CD8-positive, alpha-beta memory T cell (primary cell): ENCODE results near the gene SUSD2. TPM values are rescaled to one million over a fixed set of nuclear protein-coding genes. Genes with fewer than 3 reads are reported as not detected.
A peak's percentile ranks its signal among the peaks of the same experiment; 100 is the strongest.

Experiments
- CTCF ChIA-PET: fragments of 350-600 bp; sonication (Branson Sonifier 250); formaldehyde crosslinking; loops from one replicate; lab custom pipeline; 2021; ENCODE audit warnings: antibody characterized with exemption; lab: Charles Lee
- POLR2A ChIA-PET: fragments of 350-600 bp; sonication (Branson Sonifier 250); formaldehyde crosslinking; loops from one replicate; lab custom pipeline; 2021; ENCODE audit warnings: antibody characterized with exemption; lab: Charles Lee
- DNase-seq, 5 donors: peaks; one replicate each; pipeline versions ENCODE4 v3.0.0 to v3.0.0-alpha.2; 2020 to 2022; ENCODE audit warnings: mixed read lengths in 1 of 5
- H3K27ac ChIP-seq: one replicate; pipeline ENCODE4 v1.7.0; 2013; ENCODE audit warnings: low read depth, mild to moderate bottlenecking, low read length, moderate library complexity
- H3K27me3 ChIP-seq: 2 replicates; pipeline ENCODE4 v1.7.0; 2013; ENCODE audit warnings: low read length, mild to moderate bottlenecking; ENCODE audit not compliant: insufficient read depth, poor library complexity, severe bottlenecking
- H3K36me3 ChIP-seq: 2 replicates; pipeline ENCODE4 v1.7.0; 2013; ENCODE audit warnings: mild to moderate bottlenecking, low read length, moderate library complexity; ENCODE audit not compliant: insufficient read depth
- H3K4me1 ChIP-seq: 2 replicates; pipeline ENCODE4 v1.7.0; 2013; ENCODE audit warnings: mild to moderate bottlenecking, low read length, moderate library complexity; ENCODE audit not compliant: insufficient read depth
- H3K4me3 ChIP-seq: 2 replicates; pipeline ENCODE4 v1.7.0; 2013; ENCODE audit warnings: mild to moderate bottlenecking, low read length
- H3K9me3 ChIP-seq: 2 replicates; pipeline ENCODE4 v1.7.0; 2013; ENCODE audit warnings: mild to moderate bottlenecking, low read length
- H3K27ac Mint-ChIP-seq, 8 donors: one replicate each; pipeline ENCODE4 v1.8.0; 2020 to 2021; ENCODE audit warnings: mixed read lengths in 8 of 8, mild to moderate bottlenecking in 6 of 8, inconsistent platforms in 3 of 8, moderate library complexity in 3 of 8
- H3K27me3 Mint-ChIP-seq, 2 donors: one replicate each; pipeline ENCODE4 v1.8.0; 2020 to 2021; ENCODE audit warnings: mixed read lengths in 2 of 2, mild to moderate bottlenecking in 1 of 2, moderate library complexity in 1 of 2
- H3K36me3 Mint-ChIP-seq, 3 donors: one replicate each; pipeline ENCODE4 v1.8.0; 2020 to 2021; ENCODE audit warnings: mixed read lengths in 3 of 3, inconsistent platforms in 1 of 3, mild to moderate bottlenecking in 1 of 3
- H3K4me1 Mint-ChIP-seq, 3 donors: one replicate each; pipeline ENCODE4 v1.8.0; 2020 to 2021; ENCODE audit warnings: mixed read lengths in 3 of 3, inconsistent platforms in 1 of 3, mild to moderate bottlenecking in 1 of 3
- H3K4me3 Mint-ChIP-seq, 7 donors: one replicate each; pipeline ENCODE4 v1.8.0; 2020 to 2021; ENCODE audit warnings: mixed read lengths in 7 of 7, mild to moderate bottlenecking in 6 of 7, moderate library complexity in 4 of 7, inconsistent platforms in 2 of 7
- H3K9me3 Mint-ChIP-seq, 5 donors: one replicate each; pipeline ENCODE4 v1.8.0; 2020 to 2022; ENCODE audit warnings: mixed read lengths in 5 of 5, mild to moderate bottlenecking in 3 of 5, moderate library complexity in 2 of 5, inconsistent platforms in 1 of 5
- polyA plus RNA-seq: library from polyadenylated mRNA; unstranded; fragments of 300-500 nt; fragmentation: Illumina TruSeq; gene quantifications from one replicate; pipeline ENCODE4 v1.2.3, GENCODE V29; 2021
- total RNA-seq, 2 experiments: library from RNA; stranded (reverse); gene quantifications; one replicate each; pipeline ENCODE4 v1.2.3, GENCODE V29; 2021

SUSD2 gene
- total and polyA plus RNA-seq, 3 experiments from 2014 or later: 0.31 to 0.48 TPM; not detected in 1

- Mint-ChIP-seq H3K27ac (no peak overlapping the region), H3K4me3 (no peak overlapping the region), H3K36me3 (peaks cover 0 to 60% (median 0%) of the 10 kb centered on the region in 3 donors), H3K27me3 (no peaks in the 10 kb centered on the region), H3K9me3 (no peaks in the 10 kb centered on the region), H3K4me1 (no peaks in the 10 kb centered on the region)
- ChIA-PET CTCF (interaction anchor here (4.0 to 8.0 kb wide), 2 partner anchors 20 to 43 kb away, joined by 68 to 72 read pairs; no protein-coding TSS in a partner anchor), POLR2A (no interaction called here)
- H3K4me3 ChIP-seq: no peak overlapping the region
- no peaks in the 10 kb centered on the region for H3K4me1 ChIP-seq
- H3K36me3 ChIP-seq: peaks cover 14% of the 10 kb centered on the region
- no peaks in the 10 kb centered on the region for H3K27me3 ChIP-seq
- no peak for DNase-seq
- no peak overlapping the region for H3K27ac ChIP-seq
- H3K9me3 ChIP-seq: no peaks in the 10 kb centered on the region
Observed at GRCh38 chr22:24177045-24177444, 4.2 kb upstream of the SUSD2 start.

- H3K9me3 ChIP-seq: no peaks in the 10 kb centered on the region
- peaks cover 10% of the 10 kb centered on the region for H3K36me3 ChIP-seq
- no peak overlapping the region for H3K4me3 Mint-ChIP-seq
- peaks cover 0 to 56% (median 0%) of the 10 kb centered on the region in 3 donors for H3K36me3 Mint-ChIP-seq
- CTCF ChIA-PET: interaction anchor here (4.0 to 8.0 kb wide), 2 partner anchors 21 to 43 kb away, joined by 68 to 72 read pairs; no protein-coding TSS in a partner anchor
- DNase-seq: no peak
- no peaks in the 10 kb centered on the region for H3K27me3 ChIP-seq
- H3K4me3 ChIP-seq: no peak overlapping the region
- no peaks in the 10 kb centered on the region for H3K4me1 ChIP-seq
- H3K27me3 Mint-ChIP-seq: no peaks in the 10 kb centered on the region
- H3K4me1 Mint-ChIP-seq: no peaks in the 10 kb centered on the region
- POLR2A ChIA-PET: no interaction called here
- no peak overlapping the region for H3K27ac Mint-ChIP-seq
- no peak overlapping the region for H3K27ac ChIP-seq
- H3K9me3 Mint-ChIP-seq: no peaks in the 10 kb centered on the region
Observed at GRCh38 chr22:24177456-24177855, 3.8 kb upstream of the SUSD2 start.

GRCh38 chr22:24178021-24178431, 3.3 kb upstream of the SUSD2 start:
- peaks cover 0 to 51% (median 0%) of the 10 kb centered on the region in 3 donors for H3K36me3 Mint-ChIP-seq
- H3K27ac ChIP-seq: no peak overlapping the region
- no peaks in the 10 kb centered on the region for H3K27me3 ChIP-seq
- no peak overlapping the region for H3K4me3 Mint-ChIP-seq
- no peaks in the 10 kb centered on the region for H3K4me1 Mint-ChIP-seq
- no peaks in the 10 kb centered on the region for H3K4me1 ChIP-seq
- ChIA-PET CTCF (interaction anchor here (1.1 to 8.0 kb wide), 4 partner anchors 21 to 71 kb away, joined by 3 to 68 read pairs (median 3); no protein-coding TSS in a partner anchor), POLR2A (no interaction called here)
- peak overlapping the region in 1 of 8 donors; percentile 50 for H3K27ac Mint-ChIP-seq
- no peaks in the 10 kb centered on the region for H3K9me3 ChIP-seq
- no peak overlapping the region for H3K4me3 ChIP-seq
- H3K36me3 ChIP-seq: peaks cover 7% of the 10 kb centered on the region
- no peak for DNase-seq
- no peaks in the 10 kb centered on the region for H3K9me3 Mint-ChIP-seq
- H3K27me3 Mint-ChIP-seq: no peaks in the 10 kb centered on the region

- Mint-ChIP-seq H3K27ac (peak overlapping the region in 2 of 8 donors; percentile 19 to 29), H3K27me3 (no peaks in the 10 kb centered on the region)
- POLR2A ChIA-PET: interaction anchor here (0.7 kb wide), 1 partner anchor 21 kb away, joined by 3 read pairs; no protein-coding TSS in a partner anchor
Observed at GRCh38 chr22:24178502-24179440, 2.5 kb upstream of the SUSD2 start.

GRCh38 chr22:24179478-24180210, 1.6 kb upstream of the SUSD2 start:
- peaks cover 7% of the 10 kb centered on the region for H3K36me3 ChIP-seq
- POLR2A ChIA-PET: interaction anchor here (0.7 kb wide), 1 partner anchor 22 kb away, joined by 3 read pairs; no protein-coding TSS in a partner anchor
- no peaks in the 10 kb centered on the region for H3K4me1 ChIP-seq
- CTCF ChIA-PET: interaction anchor here (0.9 to 1.3 kb wide), 5 partner anchors 10 to 56 kb away, joined by 3 to 5 read pairs (median 3); no protein-coding TSS in a partner anchor
- Mint-ChIP-seq H3K36me3 (peaks cover 0 to 40% (median 0%) of the 10 kb centered on the region in 3 donors), H3K9me3 (no peaks in the 10 kb centered on the region), H3K4me3 (no peak overlapping the region), H3K4me1 (no peaks in the 10 kb centered on the region), H3K27ac (peak overlapping the region in 3 of 8 donors; percentile 23 to 78 (median 46)), H3K27me3 (no peaks in the 10 kb centered on the region)
- H3K9me3 ChIP-seq: no peaks in the 10 kb centered on the region
- no peak for DNase-seq
- no peak overlapping the region for H3K4me3 ChIP-seq
- no peaks in the 10 kb centered on the region for H3K27me3 ChIP-seq
- no peak overlapping the region for H3K27ac ChIP-seq

More at GRCh38 chr22:24178502-24179440, 2.5 kb upstream of the SUSD2 start:
- Mint-ChIP-seq H3K36me3 (peaks cover 0 to 43% (median 0%) of the 10 kb centered on the region in 3 donors), H3K4me1 (no peaks in the 10 kb centered on the region), H3K9me3 (no peaks in the 10 kb centered on the region), H3K4me3 (no peak overlapping the region)
- CTCF ChIA-PET: interaction anchor here (0.9 to 1.3 kb wide), 5 partner anchors 11 to 72 kb away, joined by 3 to 5 read pairs (median 3); no protein-coding TSS in a partner anchor
- DNase-seq: no peak
- Histone ChIP-seq H3K36me3 (peaks cover 7% of the 10 kb centered on the region), H3K27me3 (no peaks in the 10 kb centered on the region), H3K4me3 (no peak overlapping the region), H3K9me3 (no peaks in the 10 kb centered on the region), H3K4me1 (no peaks in the 10 kb centered on the region), H3K27ac (no peak overlapping the region)

GRCh38 chr22:24180316-24181087, 785 bp upstream of the SUSD2 start:
- Histone ChIP-seq H3K4me3 (no peak overlapping the region), H3K27ac (no peak overlapping the region), H3K27me3 (no peaks in the 10 kb centered on the region), H3K36me3 (peaks cover 2% of the 10 kb centered on the region), H3K4me1 (no peaks in the 10 kb centered on the region), H3K9me3 (no peaks in the 10 kb centered on the region)
- Mint-ChIP-seq H3K4me3 (peak overlapping the region in 1 of 7 donors; percentile 66), H3K27ac (peak overlapping the region in 3 of 8 donors; percentile 23 to 92 (median 46)), H3K36me3 (peaks cover 0 to 33% (median 0%) of the 10 kb centered on the region in 3 donors), H3K4me1 (no peaks in the 10 kb centered on the region), H3K9me3 (no peaks in the 10 kb centered on the region), H3K27me3 (no peaks in the 10 kb centered on the region)
- peak in 1 of 5 donors; percentile 36 for DNase-seq
- CTCF ChIA-PET: interaction anchor here (1.2 kb wide), 2 partner anchors 47 to 57 kb away, joined by 3 to 4 read pairs; no protein-coding TSS in a partner anchor
- POLR2A ChIA-PET: no interaction called here
